ENCODE results near the gene TRDMT1.

The TRDMT1 gene

GRCh38 chr10:17154116-17154515, 47.4 kb downstream of the TRDMT1 start:
- DNase-seq (ENCODE audit: low read depth) = no peak
- TF ChIP-seq CTCF (IDR thresholded peaks at IDR 0.05; ENCODE audit: low read depth, low read length, missing control alignments) = no peak

GRCh38 chr10:17153321-17153720, 48.2 kb downstream of the TRDMT1 start:
- no peak for DNase-seq (ENCODE audit: low read depth)
- TF ChIP-seq CTCF (IDR thresholded peaks at IDR 0.05; ENCODE audit: low read depth, low read length, missing control alignments) = no peak
- H3K4me3 ChIP-seq (ENCODE audit: low read depth, low read length) = no peak overlapping the region

More at GRCh38 chr10:17154116-17154515, 47.4 kb downstream of the TRDMT1 start:
- H3K4me3 ChIP-seq (ENCODE audit: low read depth, low read length) = no peak overlapping the region

- no peak for TF ChIP-seq CTCF (IDR thresholded peaks at IDR 0.05; ENCODE audit: low read depth, low read length, missing control alignments)
- no peak for DNase-seq (ENCODE audit: low read depth)
Measured at GRCh38 chr10:17151716-17152115, 49.8 kb downstream of the TRDMT1 start.

GRCh38 chr10:17147884-17148489, 53.5 kb downstream of the TRDMT1 start:
- no peak for DNase-seq (ENCODE audit: low read depth)
- no peak overlapping the region for H3K4me3 ChIP-seq (ENCODE audit: low read depth, low read length)
- no peak for TF ChIP-seq CTCF (IDR thresholded peaks at IDR 0.05; ENCODE audit: low read depth, low read length, missing control alignments)

More at GRCh38 chr10:17151716-17152115, 49.8 kb downstream of the TRDMT1 start:
- no peak overlapping the region for H3K4me3 ChIP-seq (ENCODE audit: low read depth, low read length)

GRCh38 chr10:17146892-17147291, 54.6 kb downstream of the TRDMT1 start:
- DNase-seq (ENCODE audit: low read depth) = no peak
- no peak for TF ChIP-seq CTCF (IDR thresholded peaks at IDR 0.05; ENCODE audit: low read depth, low read length, missing control alignments)
- no peak overlapping the region for H3K4me3 ChIP-seq (ENCODE audit: low read depth, low read length)

GRCh38 chr10:17145239-17145638, 56.2 kb downstream of the TRDMT1 start:
- DNase-seq (ENCODE audit: low read depth) = no peak
- no peak for TF ChIP-seq CTCF (IDR thresholded peaks at IDR 0.05; ENCODE audit: low read depth, low read length, missing control alignments)
- no peak overlapping the region for H3K4me3 ChIP-seq (ENCODE audit: low read depth, low read length)

- TF ChIP-seq CTCF (IDR thresholded peaks at IDR 0.05; ENCODE audit: low read depth, low read length, missing control alignments) = no peak
- H3K4me3 ChIP-seq (ENCODE audit: low read depth, low read length) = no peak overlapping the region
- peak; percentile 15 for DNase-seq (ENCODE audit: low read depth)
Measured at GRCh38 chr10:17144757-17145156, 56.7 kb downstream of the TRDMT1 start.
